ENCODE data around the gene PRKCH.

PRKCH gene

GRCh38 chr14:61368781-61369453 lies 47.5 kb downstream of the PRKCH start:
- DNase-seq = no peak

GRCh38 chr14:61369454-61369810 lies 48.1 kb downstream of the PRKCH start:
- DNase-seq = no peak

GRCh38 chr14:61372379-61372778 lies 51.0 kb downstream of the PRKCH start:
- no peak for DNase-seq

GRCh38 chr14:61372842-61373555 lies 51.6 kb downstream of the PRKCH start:
- no peak for DNase-seq

- DNase-seq = no peak
Observed at GRCh38 chr14:61374284-61374683, 52.9 kb downstream of the PRKCH start.

- no peak for DNase-seq
Observed at GRCh38 chr14:61375218-61375617, 53.8 kb downstream of the PRKCH start.

- no peak for DNase-seq
Observed at GRCh38 chr14:61376314-61376713, 54.9 kb downstream of the PRKCH start.

- no peak for DNase-seq
Observed at GRCh38 chr14:61377749-61378148, 56.4 kb downstream of the PRKCH start.

GRCh38 chr14:61379639-61380184 lies 58.3 kb downstream of the PRKCH start:
- no peak for DNase-seq

GRCh38 chr14:61380984-61381383 lies 59.6 kb downstream of the PRKCH start:
- no peak for DNase-seq

GRCh38 chr14:61381553-61381952 lies 60.2 kb downstream of the PRKCH start:
- no peak for DNase-seq

GRCh38 chr14:61382842-61383241 lies 61.5 kb downstream of the PRKCH start:
- no peak for DNase-seq

GRCh38 chr14:61385002-61385685 lies 63.8 kb downstream of the PRKCH start:
- no peak for DNase-seq

- no peak for DNase-seq
Observed at GRCh38 chr14:61386173-61386772, 64.9 kb downstream of the PRKCH start.

- no peak for DNase-seq
Observed at GRCh38 chr14:61387076-61387475, 65.7 kb downstream of the PRKCH start.

GRCh38 chr14:61388173-61388975 lies 67.0 kb downstream of the PRKCH start:
- peak; percentile 96 for DNase-seq

- no peak for DNase-seq
Observed at GRCh38 chr14:61388976-61389576, 67.7 kb downstream of the PRKCH start.

- DNase-seq = no peak
Observed at GRCh38 chr14:61391119-61391518, 69.7 kb downstream of the PRKCH start.

GRCh38 chr14:61392297-61392696 lies 70.9 kb downstream of the PRKCH start:
- no peak for DNase-seq

GRCh38 chr14:61394542-61394941 lies 73.2 kb downstream of the PRKCH start:
- DNase-seq = no peak

- DNase-seq = no peak
Observed at GRCh38 chr14:61395115-61395725, 73.8 kb downstream of the PRKCH start.

GRCh38 chr14:61396279-61396678 lies 74.9 kb downstream of the PRKCH start:
- no peak for DNase-seq

All from NCI-H1436 treated with DMSO at 0.1 percent for 48 hours (cell line).